ENCODE results near the gene HNRNPM. TPM values are rescaled to one million over a fixed set of nuclear protein-coding genes. Genes with fewer than 3 reads are reported as not detected.

The HNRNPM gene
- total RNA-seq, 2 experiments from 2014 or later = 269 to 272 TPM

- peak overlapping the region; percentile 86 to 93 for H3K27ac ChIP-seq (ENCODE audit: low read depth in 1 of 2, low read length in 2 of 2)
- H3K36me3 ChIP-seq (ENCODE audit: insufficient read depth, low read length) = peaks cover 19% of the 10 kb centered on the region
- Mint-ChIP-seq H3K27me3 (no peaks in the 10 kb centered on the region), H3K27ac (peak overlapping the region; percentile 91), H3K4me3 (peak overlapping the region; percentile 94), H3K4me1 (ENCODE audit: low read depth) (peaks cover 55% of the 10 kb centered on the region), H3K36me3 (ENCODE audit: low read depth) (peaks cover 52% of the 10 kb centered on the region), H3K9me3 (no peaks in the 10 kb centered on the region)
- DNase-seq (peak in 1 of 14 experiments; percentile 20), ATAC-seq (ENCODE audit: poor library complexity) (no peak)
- ChIA-PET CTCF (interaction anchor here (0.6 to 1.5 kb wide), 4 partner anchors 10 to 701 kb away, joined by 4 to 8 read pairs (median 4); partner anchors contain the start of gene MARCHF2), POLR2A (interaction anchor here (0.6 to 4.7 kb wide), 12 partner anchors 8 to 178 kb away, joined by 3 to 47 read pairs (median 5); partner anchors contain the start of genes MARCHF2 and ZNF414)
- H3K4me1 ChIP-seq (ENCODE audit: insufficient read depth, low read length) = peaks cover 62% of the 10 kb centered on the region
- H3K27me3 ChIP-seq (ENCODE audit: control insufficient read depth in 1 of 2, insufficient read depth in 2 of 2, low read length in 2 of 2) = no peaks in the 10 kb centered on the region
- peak overlapping the region; percentile 97 for H3K4me3 ChIP-seq (ENCODE audit: low read length)
- intact Hi-C loops (cut with DNase I, micrococcal nuclease) = no loop called here
- no peaks in the 10 kb centered on the region for H3K9me3 ChIP-seq (ENCODE audit: control insufficient read depth in 1 of 2, insufficient read depth in 1 of 2, low read length in 2 of 2)
- no peak for TF ChIP-seq CTCF (IDR thresholded peaks at IDR 0.05)
Measured at GRCh38 chr19:8446061-8446709, 1.4 kb downstream of the HNRNPM start.

DNA sequence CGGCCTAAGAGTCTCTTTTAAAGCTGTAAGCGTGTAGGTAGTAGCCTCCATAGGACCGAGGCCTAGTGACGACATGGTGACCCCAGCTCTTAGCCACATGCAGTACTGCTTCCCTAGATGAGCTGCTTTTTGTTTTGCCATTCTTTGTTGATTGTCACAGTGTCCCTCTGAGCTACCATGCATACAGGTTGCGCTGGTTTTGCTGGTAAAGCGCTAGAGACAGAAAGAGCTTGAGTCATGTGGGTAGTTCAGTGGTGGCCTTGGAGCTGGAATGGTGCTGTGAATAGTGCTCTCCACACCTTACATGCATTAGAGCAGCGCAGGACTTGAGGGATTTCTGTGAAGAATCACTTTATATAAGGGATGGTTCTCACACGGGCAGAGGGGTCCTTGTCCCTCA lies 5.1 kb downstream of the HNRNPM start:
- Histone ChIP-seq H3K27me3 (ENCODE audit: control insufficient read depth in 1 of 2, insufficient read depth in 2 of 2, low read length in 2 of 2) (no peaks in the 10 kb centered on the region), H3K9me3 (ENCODE audit: control insufficient read depth in 1 of 2, insufficient read depth in 1 of 2, low read length in 2 of 2) (no peaks in the 10 kb centered on the region), H3K4me3 (ENCODE audit: low read length) (no peak overlapping the region), H3K27ac (ENCODE audit: low read depth in 1 of 2, low read length in 2 of 2) (no peak overlapping the region), H3K36me3 (ENCODE audit: insufficient read depth, low read length) (peaks cover 40% of the 10 kb centered on the region), H3K4me1 (ENCODE audit: insufficient read depth, low read length) (peaks cover 86% of the 10 kb centered on the region)
- ChIA-PET POLR2A (no interaction called here), CTCF (interaction anchor here (1.0 to 1.8 kb wide), 3 partner anchors 47 to 131 kb away, joined by 3 to 4 read pairs (median 3); no protein-coding TSS in a partner anchor)
- H3K27me3 Mint-ChIP-seq = no peaks in the 10 kb centered on the region
- H3K9me3 Mint-ChIP-seq = no peaks in the 10 kb centered on the region
- peaks cover 83% of the 10 kb centered on the region for H3K4me1 Mint-ChIP-seq (ENCODE audit: low read depth)
- H3K36me3 Mint-ChIP-seq (ENCODE audit: low read depth) = peaks cover 80% of the 10 kb centered on the region
- TF ChIP-seq CTCF (IDR thresholded peaks at IDR 0.05) = no peak
- peak overlapping the region; percentile 47 for H3K27ac Mint-ChIP-seq
- DNase-seq (no peak), ATAC-seq (ENCODE audit: poor library complexity) (no peak)
- peak overlapping the region; percentile 21 for H3K4me3 Mint-ChIP-seq
- intact Hi-C loops (cut with DNase I, micrococcal nuclease) = loop anchor here in 1 of 2 experiments (5.0 kb wide), 1 partner anchor 37 kb away; no protein-coding TSS in a partner anchor

DNA sequence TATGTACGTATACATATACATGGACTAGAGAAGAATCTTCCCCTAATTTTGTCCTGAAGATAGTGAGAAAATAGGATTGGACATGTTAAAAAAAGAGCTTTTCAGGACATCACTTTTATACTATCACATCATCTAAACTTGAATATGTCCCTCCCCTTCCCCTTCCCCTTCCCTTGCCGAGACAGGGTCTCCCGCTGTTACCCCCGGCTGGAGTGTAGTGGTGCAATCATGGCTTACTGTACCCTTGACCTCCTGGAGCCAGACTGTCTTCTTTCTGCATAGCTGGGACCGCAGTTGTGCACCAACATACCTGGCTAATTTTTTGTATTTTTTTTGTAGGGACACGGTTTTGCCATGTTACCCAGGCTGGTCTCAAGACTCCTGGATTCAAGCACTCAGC lies 6.6 kb downstream of the HNRNPM start:
- H3K27ac ChIP-seq (ENCODE audit: low read depth in 1 of 2, low read length in 2 of 2) = no peak overlapping the region
- H3K4me3 ChIP-seq (ENCODE audit: low read length) = no peak overlapping the region
- ChIA-PET CTCF (interaction anchor here (1.5 kb wide), 1 partner anchor 129 kb away, joined by 4 read pairs; no protein-coding TSS in a partner anchor), POLR2A (interaction anchor here (1.0 kb wide), 1 partner anchor 11 kb away, joined by 4 read pairs; no protein-coding TSS in a partner anchor)
- DNase-seq (no peak), ATAC-seq (ENCODE audit: poor library complexity) (no peak)
- H3K4me3 Mint-ChIP-seq = peak overlapping the region; percentile 52
- H3K4me1 Mint-ChIP-seq (ENCODE audit: low read depth) = peaks cover 88% of the 10 kb centered on the region
- no peaks in the 10 kb centered on the region for H3K9me3 Mint-ChIP-seq
- intact Hi-C loops (cut with DNase I, micrococcal nuclease) = loop anchor here in 1 of 2 experiments (5.0 kb wide), 1 partner anchor 36 kb away; no protein-coding TSS in a partner anchor
- H3K36me3 Mint-ChIP-seq (ENCODE audit: low read depth) = peaks cover 83% of the 10 kb centered on the region
- no peaks in the 10 kb centered on the region for H3K27me3 ChIP-seq (ENCODE audit: control insufficient read depth in 1 of 2, insufficient read depth in 2 of 2, low read length in 2 of 2)
- no peak for TF ChIP-seq CTCF (IDR thresholded peaks at IDR 0.05)
- peaks cover 55% of the 10 kb centered on the region for H3K36me3 ChIP-seq (ENCODE audit: insufficient read depth, low read length)
- H3K4me1 ChIP-seq (ENCODE audit: insufficient read depth, low read length) = peaks cover 82% of the 10 kb centered on the region
- no peaks in the 10 kb centered on the region for H3K27me3 Mint-ChIP-seq
- no peaks in the 10 kb centered on the region for H3K9me3 ChIP-seq (ENCODE audit: control insufficient read depth in 1 of 2, insufficient read depth in 1 of 2, low read length in 2 of 2)
- H3K27ac Mint-ChIP-seq = peak overlapping the region; percentile 37

All from CD4-positive, alpha-beta T cell (primary cell).